Smooth muscle cell of the umbilical artery (primary cell): ENCODE data around the gene PDIA6. TPM values are rescaled to one million over a fixed set of nuclear protein-coding genes. Genes with fewer than 3 reads are reported as not detected.

Experiments
- total RNA-seq: library from RNA; depleted of rRNA; stranded (reverse); fragments of >200 nt; gene quantifications from 2 replicates; pipeline ENCODE4 v1.2.3, GENCODE V29; 2014

PDIA6 gene, protein sequence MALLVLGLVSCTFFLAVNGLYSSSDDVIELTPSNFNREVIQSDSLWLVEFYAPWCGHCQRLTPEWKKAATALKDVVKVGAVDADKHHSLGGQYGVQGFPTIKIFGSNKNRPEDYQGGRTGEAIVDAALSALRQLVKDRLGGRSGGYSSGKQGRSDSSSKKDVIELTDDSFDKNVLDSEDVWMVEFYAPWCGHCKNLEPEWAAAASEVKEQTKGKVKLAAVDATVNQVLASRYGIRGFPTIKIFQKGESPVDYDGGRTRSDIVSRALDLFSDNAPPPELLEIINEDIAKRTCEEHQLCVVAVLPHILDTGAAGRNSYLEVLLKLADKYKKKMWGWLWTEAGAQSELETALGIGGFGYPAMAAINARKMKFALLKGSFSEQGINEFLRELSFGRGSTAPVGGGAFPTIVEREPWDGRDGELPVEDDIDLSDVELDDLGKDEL
- total RNA-seq: 993 and 1,079 TPM in 2 replicates

DNA sequence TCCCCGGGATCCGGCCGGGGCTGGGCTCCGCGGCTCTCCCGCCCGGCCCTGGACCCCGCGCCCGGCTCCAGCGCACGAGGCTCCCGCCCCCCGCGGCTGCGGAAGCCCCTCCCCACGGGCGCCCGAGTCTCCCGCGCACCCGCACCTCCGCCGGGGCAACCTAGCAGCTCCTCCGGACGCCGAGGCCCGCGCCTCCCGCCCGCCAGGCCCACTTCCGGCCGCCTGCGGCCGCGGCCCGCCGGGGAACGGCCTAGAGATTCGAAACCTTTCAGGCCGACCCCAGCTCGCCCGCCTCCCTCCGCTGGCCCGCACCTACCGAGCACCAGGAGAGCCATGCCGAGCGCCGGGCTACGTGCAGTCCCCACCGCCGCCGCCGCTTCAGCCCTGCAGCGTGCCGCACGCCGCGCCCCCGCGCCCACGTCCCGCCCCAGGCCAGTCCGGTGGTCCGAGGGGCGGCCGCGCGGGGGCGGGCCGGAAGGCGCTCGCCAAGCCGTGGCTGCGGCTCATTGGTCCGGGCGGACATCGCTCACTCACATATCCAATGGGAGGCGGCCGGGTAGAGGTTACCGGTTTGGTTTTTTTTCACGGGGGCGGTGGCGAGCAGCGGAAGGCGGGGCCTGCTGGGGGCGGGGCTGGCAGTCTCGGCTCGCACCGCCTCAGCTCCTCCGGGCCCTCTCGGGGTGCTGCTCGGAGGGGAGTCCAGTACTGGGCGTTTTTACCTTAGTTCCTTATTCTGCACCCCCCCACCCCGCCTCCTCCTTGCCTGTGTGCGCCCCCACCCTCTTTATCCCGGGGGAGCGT, at the start of gene PDIA6:
Gene PDIA6 (minus strand): TSS at position 424 of the 801 bp plus-strand sequence. CDS start 89 bp downstream, at position 335.

Other genes with a start within 250 kb of the PDIA6 start
- 33.6 and 39.9 TPM in 2 replicates for gene NOL10, start 122.8 kb downstream of the PDIA6 start, total RNA-seq
- gene ATP6V1C2, start 91.2 kb downstream of the PDIA6 start, total RNA-seq: under 0.01 TPM in 1 of 2 replicates, not detected in the other
- gene KCNF1, start 99.1 kb upstream of the PDIA6 start, total RNA-seq: not detected in 2 replicates